ENCODE measurements around the gene ISM1. TPM values are rescaled to one million over a fixed set of nuclear protein-coding genes. Genes with fewer than 3 reads are reported as not detected.

The ISM1 gene
- total and polyA plus RNA-seq, 2 of the 13 experiments (the other 11 are each of a cell fraction or from before 2014, with no cell fraction given) = 0.40 to 1.4 TPM

- TF ChIP-seq, protein P1, sequence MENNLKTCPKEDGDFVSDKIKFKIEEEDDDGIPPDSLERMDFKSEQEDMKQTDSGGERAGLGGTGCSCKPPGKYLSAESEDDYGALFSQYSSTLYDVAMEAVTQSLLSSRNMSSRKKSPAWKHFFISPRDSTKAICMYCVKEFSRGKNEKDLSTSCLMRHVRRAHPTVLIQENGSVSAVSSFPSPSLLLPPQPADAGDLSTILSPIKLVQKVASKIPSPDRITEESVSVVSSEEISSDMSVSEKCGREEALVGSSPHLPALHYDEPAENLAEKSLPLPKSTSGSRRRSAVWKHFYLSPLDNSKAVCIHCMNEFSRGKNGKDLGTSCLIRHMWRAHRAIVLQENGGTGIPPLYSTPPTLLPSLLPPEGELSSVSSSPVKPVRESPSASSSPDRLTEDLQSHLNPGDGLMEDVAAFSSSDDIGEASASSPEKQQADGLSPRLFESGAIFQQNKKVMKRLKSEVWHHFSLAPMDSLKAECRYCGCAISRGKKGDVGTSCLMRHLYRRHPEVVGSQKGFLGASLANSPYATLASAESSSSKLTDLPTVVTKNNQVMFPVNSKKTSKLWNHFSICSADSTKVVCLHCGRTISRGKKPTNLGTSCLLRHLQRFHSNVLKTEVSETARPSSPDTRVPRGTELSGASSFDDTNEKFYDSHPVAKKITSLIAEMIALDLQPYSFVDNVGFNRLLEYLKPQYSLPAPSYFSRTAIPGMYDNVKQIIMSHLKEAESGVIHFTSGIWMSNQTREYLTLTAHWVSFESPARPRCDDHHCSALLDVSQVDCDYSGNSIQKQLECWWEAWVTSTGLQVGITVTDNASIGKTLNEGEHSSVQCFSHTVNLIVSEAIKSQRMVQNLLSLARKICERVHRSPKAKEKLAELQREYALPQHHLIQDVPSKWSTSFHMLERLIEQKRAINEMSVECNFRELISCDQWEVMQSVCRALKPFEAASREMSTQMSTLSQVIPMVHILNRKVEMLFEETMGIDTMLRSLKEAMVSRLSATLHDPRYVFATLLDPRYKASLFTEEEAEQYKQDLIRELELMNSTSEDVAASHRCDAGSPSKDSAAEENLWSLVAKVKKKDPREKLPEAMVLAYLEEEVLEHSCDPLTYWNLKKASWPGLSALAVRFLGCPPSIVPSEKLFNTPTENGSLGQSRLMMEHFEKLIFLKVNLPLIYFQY (CRISPR knock-in tag; IDR thresholded peaks at IDR 0.05; ENCODE audit: borderline replicate concordance) = no peak
- peak; percentile 39; the same call in 1 of the 2 replicates for TF ChIP-seq FOXP4 (CRISPR knock-in tag; IDR thresholded peaks at IDR 0.05)
- no peak for TF ChIP-seq ZFP62 (CRISPR knock-in tag; IDR thresholded peaks at IDR 0.05)
- 0 out of 2 replicates have a peak, but pooled peaks have one; percentile 46 for TF ChIP-seq ZNF710 (CRISPR knock-in tag; IDR thresholded peaks at IDR 0.05; ENCODE audit: borderline replicate concordance)
- peak; percentile 91 for TF ChIP-seq XRCC5 (optimal IDR thresholded peaks at IDR 0.05; ENCODE audit: low read length)
- TF ChIP-seq, protein P2, sequence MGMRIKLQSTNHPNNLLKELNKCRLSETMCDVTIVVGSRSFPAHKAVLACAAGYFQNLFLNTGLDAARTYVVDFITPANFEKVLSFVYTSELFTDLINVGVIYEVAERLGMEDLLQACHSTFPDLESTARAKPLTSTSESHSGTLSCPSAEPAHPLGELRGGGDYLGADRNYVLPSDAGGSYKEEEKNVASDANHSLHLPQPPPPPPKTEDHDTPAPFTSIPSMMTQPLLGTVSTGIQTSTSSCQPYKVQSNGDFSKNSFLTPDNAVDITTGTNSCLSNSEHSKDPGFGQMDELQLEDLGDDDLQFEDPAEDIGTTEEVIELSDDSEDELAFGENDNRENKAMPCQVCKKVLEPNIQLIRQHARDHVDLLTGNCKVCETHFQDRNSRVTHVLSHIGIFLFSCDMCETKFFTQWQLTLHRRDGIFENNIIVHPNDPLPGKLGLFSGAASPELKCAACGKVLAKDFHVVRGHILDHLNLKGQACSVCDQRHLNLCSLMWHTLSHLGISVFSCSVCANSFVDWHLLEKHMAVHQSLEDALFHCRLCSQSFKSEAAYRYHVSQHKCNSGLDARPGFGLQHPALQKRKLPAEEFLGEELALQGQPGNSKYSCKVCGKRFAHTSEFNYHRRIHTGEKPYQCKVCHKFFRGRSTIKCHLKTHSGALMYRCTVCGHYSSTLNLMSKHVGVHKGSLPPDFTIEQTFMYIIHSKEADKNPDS (CRISPR knock-in tag; IDR thresholded peaks at IDR 0.05) = no peak
- TF ChIP-seq AGO2 (optimal IDR thresholded peaks at IDR 0.05; ENCODE audit: low read depth, low read length) = no peak
- TF ChIP-seq PCBP2 (optimal IDR thresholded peaks at IDR 0.05; ENCODE audit: low read depth, low read length, poor library complexity, severe bottlenecking) = no peak
- TF ChIP-seq SSRP1 (CRISPR knock-in tag; IDR thresholded peaks at IDR 0.05) = no peak
- TF ChIP-seq PATZ1 (CRISPR knock-in tag; IDR thresholded peaks at IDR 0.05) = 0 out of 2 replicates have a peak, but pooled peaks have one; percentile 30
- TF ChIP-seq ARNT2 (CRISPR knock-in tag; IDR thresholded peaks at IDR 0.05; ENCODE audit: low read depth) = no peak
- TF ChIP-seq WIZ (CRISPR knock-in tag; IDR thresholded peaks at IDR 0.05) = 0 out of 2 replicates have a peak, but pooled peaks have one; percentile 63
- no peak for TF ChIP-seq ESRRA (CRISPR knock-in tag; IDR thresholded peaks at IDR 0.05; ENCODE audit: low read depth)
- TF ChIP-seq, protein P3, sequence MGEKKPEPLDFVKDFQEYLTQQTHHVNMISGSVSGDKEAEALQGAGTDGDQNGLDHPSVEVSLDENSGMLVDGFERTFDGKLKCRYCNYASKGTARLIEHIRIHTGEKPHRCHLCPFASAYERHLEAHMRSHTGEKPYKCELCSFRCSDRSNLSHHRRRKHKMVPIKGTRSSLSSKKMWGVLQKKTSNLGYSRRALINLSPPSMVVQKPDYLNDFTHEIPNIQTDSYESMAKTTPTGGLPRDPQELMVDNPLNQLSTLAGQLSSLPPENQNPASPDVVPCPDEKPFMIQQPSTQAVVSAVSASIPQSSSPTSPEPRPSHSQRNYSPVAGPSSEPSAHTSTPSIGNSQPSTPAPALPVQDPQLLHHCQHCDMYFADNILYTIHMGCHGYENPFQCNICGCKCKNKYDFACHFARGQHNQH (CRISPR knock-in tag; IDR thresholded peaks at IDR 0.05) = no peak
Measured at GRCh38 chr20:13302647-13303450, 81.8 kb downstream of the ISM1 start (continued).

Data from HepG2 (cell line).